Keratinocyte (primary cell): ENCODE data around the gene ST6GAL1. TPM values are rescaled to one million over a fixed set of nuclear protein-coding genes. Genes with fewer than 3 reads are reported as not detected.

ENCODE experiments used
- DNase-seq: peaks from one replicate; pipeline ENCODE4 v3.0.0-alpha.2; 2011; ENCODE audit warnings: low read depth, missing footprints, low spot score
- FAIRE-seq: peaks from 2 replicates; lab custom pipeline; 2011; peaks lifted over from hg19 to GRCh38; lab: Jason Lieb, UNC
- H2AFZ ChIP-seq: 2 replicates; pipeline ENCODE4 v1.6.0; 2012; ENCODE audit warnings: low read length, control low read depth, inconsistent platforms; ENCODE audit not compliant: control insufficient read depth
- H3K27ac ChIP-seq: 2 replicates; pipeline ENCODE4 v1.5.1; 2011; ENCODE audit warnings: low read length; ENCODE audit not compliant: control insufficient read depth, insufficient read depth
- H3K27me3 ChIP-seq: 3 replicates; pipeline ENCODE4 v1.6.0; 2011; ENCODE audit warnings: low read length; ENCODE audit not compliant: control insufficient read depth, insufficient read depth; ENCODE audit errors: extremely low read depth
- H3K36me3 ChIP-seq, 2 experiments: 2 replicates in 1 of 2; 3 replicates in 1 of 2; pipeline ENCODE4 v1.5.1; 2011; ENCODE audit warnings: low read length in 2 of 2, mild to moderate bottlenecking in 1 of 2; ENCODE audit not compliant: control insufficient read depth in 2 of 2, insufficient read depth in 2 of 2; ENCODE audit errors: extremely low read depth in 1 of 2
- H3K4me1 ChIP-seq: 3 replicates; pipeline ENCODE4 v1.5.1; 2011; ENCODE audit warnings: low read length; ENCODE audit not compliant: control insufficient read depth, insufficient read depth; ENCODE audit errors: extremely low read depth
- H3K4me2 ChIP-seq: 3 replicates; pipeline ENCODE4 v1.6.0; 2011; ENCODE audit warnings: low read depth, low read length; ENCODE audit not compliant: control insufficient read depth, insufficient read depth; ENCODE audit errors: extremely low read depth
- H3K4me3 ChIP-seq, 3 experiments: fragments of 200-600 bp in 1 of 3; sonication (generic) in 1 of 3; 2 replicates in 2 of 3; 3 replicates in 1 of 3; pipeline ENCODE4 v1.5.1; 2011 to 2016; ENCODE audit warnings: low read length in 3 of 3, mild to moderate bottlenecking in 3 of 3, control low read depth in 2 of 3, inconsistent platforms in 1 of 3, low read depth in 1 of 3, mixed read lengths in 1 of 3, mixed run types in 1 of 3, moderate library complexity in 1 of 3; ENCODE audit not compliant: control insufficient read depth in 2 of 3, insufficient read depth in 2 of 3; ENCODE audit errors: extremely low read depth in 1 of 3
- H3K79me2 ChIP-seq: 2 replicates; pipeline ENCODE4 v1.6.0; 2012; ENCODE audit warnings: low read length; ENCODE audit not compliant: control insufficient read depth, insufficient read depth
- H3K9ac ChIP-seq: 3 replicates; pipeline ENCODE4 v1.6.0; 2011; ENCODE audit warnings: low read length; ENCODE audit not compliant: control insufficient read depth, insufficient read depth; ENCODE audit errors: extremely low read depth
- H3K9me1 ChIP-seq: 3 replicates; pipeline ENCODE4 v1.6.0; 2011; ENCODE audit warnings: low read length; ENCODE audit not compliant: control insufficient read depth, insufficient read depth; ENCODE audit errors: extremely low read depth
- H3K9me3 ChIP-seq: 2 replicates; pipeline ENCODE4 v1.5.1; 2012; ENCODE audit warnings: low read depth, low read length; ENCODE audit not compliant: control insufficient read depth
- H4K20me1 ChIP-seq: 3 replicates; pipeline ENCODE4 v1.6.0; 2011; ENCODE audit warnings: low read length; ENCODE audit not compliant: control insufficient read depth, insufficient read depth; ENCODE audit errors: extremely low read depth
- EZH2 ChIP-seq: IDR thresholded peaks from one replicate; pipeline ENCODE4 v1.6.1; 2012; ENCODE audit warnings: inconsistent platforms, mild to moderate bottlenecking, low read length, moderate library complexity
- dilution Hi-C: fragments of 300-500 bp; cut with MboI; formaldehyde crosslinking; loops from one replicate; pipeline ENCODE4 v1.7.0; 2020; ENCODE audit warnings: low sequenced_read_pairs; ENCODE audit not compliant: extremely low pct_ligation_motif_present
- polyA plus RNA-seq, 5 experiments: library from polyadenylated mRNA; depleted of rRNA in 3 of 5; stranded (reverse) in 3 of 5; stranded (forward) in 1 of 5; unstranded in 1 of 5; fragments of >200 nt; gene quantifications; 1 replicate in 1 of 5; 2 replicates in 3 of 5; 3 replicates in 1 of 5; pipeline versions ENCODE4 v1.2.1 to v1.2.3, GENCODE V29; 2011 to 2012; ENCODE audit warnings: missing spikeins in 2 of 5, low read depth in 1 of 5, low replicate concordance in 1 of 5
- TF ChIP-seq, protein P1 (sequence below), 3 experiments: IDR thresholded peaks in 1 of 3; conservative IDR thresholded peaks in 1 of 3; optimal IDR thresholded peaks in 1 of 3; 2 replicates in 2 of 3; 3 replicates in 1 of 3; pipeline versions ENCODE3 to v1.5.1; 2011; ENCODE audit warnings: low read length in 3 of 3, mild to moderate bottlenecking in 3 of 3, moderate library complexity in 2 of 3, control low read depth in 1 of 3, inconsistent platforms in 1 of 3; ENCODE audit not compliant: insufficient read depth in 2 of 3; ENCODE audit errors: extremely low read depth in 1 of 3

Gene ST6GAL1
- polyA plus RNA-seq, 1 donor (not counting 4 experiments of a cell fraction or from before 2014, with no cell fraction given) = 7.5 TPM

DNA sequence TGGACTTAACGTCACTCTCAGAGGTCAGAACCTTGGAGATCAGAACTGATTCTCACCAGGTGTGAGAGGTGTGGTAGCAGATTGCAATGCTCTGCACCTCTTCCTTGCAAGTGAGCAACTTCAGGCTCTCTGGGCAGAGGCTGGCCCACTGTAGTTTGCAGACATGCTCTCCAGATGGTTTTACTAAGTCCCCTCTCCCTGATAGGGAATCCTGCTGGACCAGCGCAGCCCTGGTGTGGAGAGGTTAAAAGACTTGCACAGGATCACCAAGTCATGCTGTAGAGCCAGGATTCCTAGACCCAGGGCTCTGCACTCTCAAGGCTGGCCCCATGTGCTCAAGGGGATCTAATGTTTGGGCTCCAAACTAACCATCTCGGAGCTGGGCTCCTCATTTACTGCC is 146.8 kb downstream of the ST6GAL1 start:
- no peaks in the 10 kb centered on the region for H3K27me3 ChIP-seq
- H3K36me3 ChIP-seq = peaks cover 0 to 1% of the 10 kb centered on the region in 2 experiments
- no peaks in the 10 kb centered on the region for H3K4me1 ChIP-seq
- no peak for FAIRE-seq
- H3K79me2 ChIP-seq = no peaks in the 10 kb centered on the region
- dilution Hi-C loops = no loop called here
- no peak for TF ChIP-seq EZH2
- TF ChIP-seq, protein P1, sequence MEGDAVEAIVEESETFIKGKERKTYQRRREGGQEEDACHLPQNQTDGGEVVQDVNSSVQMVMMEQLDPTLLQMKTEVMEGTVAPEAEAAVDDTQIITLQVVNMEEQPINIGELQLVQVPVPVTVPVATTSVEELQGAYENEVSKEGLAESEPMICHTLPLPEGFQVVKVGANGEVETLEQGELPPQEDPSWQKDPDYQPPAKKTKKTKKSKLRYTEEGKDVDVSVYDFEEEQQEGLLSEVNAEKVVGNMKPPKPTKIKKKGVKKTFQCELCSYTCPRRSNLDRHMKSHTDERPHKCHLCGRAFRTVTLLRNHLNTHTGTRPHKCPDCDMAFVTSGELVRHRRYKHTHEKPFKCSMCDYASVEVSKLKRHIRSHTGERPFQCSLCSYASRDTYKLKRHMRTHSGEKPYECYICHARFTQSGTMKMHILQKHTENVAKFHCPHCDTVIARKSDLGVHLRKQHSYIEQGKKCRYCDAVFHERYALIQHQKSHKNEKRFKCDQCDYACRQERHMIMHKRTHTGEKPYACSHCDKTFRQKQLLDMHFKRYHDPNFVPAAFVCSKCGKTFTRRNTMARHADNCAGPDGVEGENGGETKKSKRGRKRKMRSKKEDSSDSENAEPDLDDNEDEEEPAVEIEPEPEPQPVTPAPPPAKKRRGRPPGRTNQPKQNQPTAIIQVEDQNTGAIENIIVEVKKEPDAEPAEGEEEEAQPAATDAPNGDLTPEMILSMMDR (optimal IDR thresholded peaks at IDR 0.05 in 1 of 3, IDR thresholded peaks at IDR 0.05 in 1 of 3, conservative IDR thresholded peaks at IDR 0.05 in 1 of 3; ENCODE audit: extremely low read depth in 1 of 3, insufficient read depth in 2 of 3, low read length in 3 of 3) = no peak
- H3K4me3 ChIP-seq = no peak overlapping the region
- H3K9me3 ChIP-seq = no peaks in the 10 kb centered on the region
- H3K27ac ChIP-seq = no peak overlapping the region
- DNase-seq = no peak
- H3K9me1 ChIP-seq = no peaks in the 10 kb centered on the region
- H3K4me2 ChIP-seq = no peak overlapping the region
- H2AFZ ChIP-seq = no peak overlapping the region
- no peaks in the 10 kb centered on the region for H4K20me1 ChIP-seq
- no peak overlapping the region for H3K9ac ChIP-seq

DNA sequence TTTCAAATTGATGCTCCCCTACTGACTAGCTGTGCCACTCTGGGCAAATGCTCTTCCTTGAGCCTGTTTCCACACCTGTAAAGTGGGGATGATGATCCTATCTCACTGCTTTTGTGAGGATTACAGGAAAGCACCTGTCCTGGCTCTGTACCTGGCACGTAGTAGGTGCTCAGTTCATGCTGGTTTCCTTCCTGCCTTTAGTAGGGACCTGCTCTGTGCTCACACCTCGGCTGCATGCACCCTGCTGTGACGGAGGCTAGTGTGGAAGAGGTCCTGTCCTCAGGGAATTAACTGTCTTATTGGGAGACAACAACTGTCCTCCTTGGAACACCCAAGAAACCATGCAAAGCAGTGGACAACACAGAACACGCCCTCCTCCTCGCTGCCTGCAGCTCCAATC is 147.2 kb downstream of the ST6GAL1 start:
- H3K9me3 ChIP-seq = no peaks in the 10 kb centered on the region
- no peaks in the 10 kb centered on the region for H3K9me1 ChIP-seq
- DNase-seq (no peak), FAIRE-seq (no peak)
- no peak for TF ChIP-seq EZH2
- TF ChIP-seq, protein P1 (optimal IDR thresholded peaks at IDR 0.05 in 1 of 3, IDR thresholded peaks at IDR 0.05 in 1 of 3, conservative IDR thresholded peaks at IDR 0.05 in 1 of 3; ENCODE audit: extremely low read depth in 1 of 3, insufficient read depth in 2 of 3, low read length in 3 of 3) = no peak
- no peak overlapping the region for H3K27ac ChIP-seq
- H3K9ac ChIP-seq = no peak overlapping the region
- no peaks in the 10 kb centered on the region for H3K79me2 ChIP-seq
- H3K4me1 ChIP-seq = no peaks in the 10 kb centered on the region
- no peaks in the 10 kb centered on the region for H3K27me3 ChIP-seq
- no peak overlapping the region for H3K4me3 ChIP-seq
- no peaks in the 10 kb centered on the region for H4K20me1 ChIP-seq
- dilution Hi-C loops = no loop called here
- peaks cover 0 to 1% of the 10 kb centered on the region in 2 experiments for H3K36me3 ChIP-seq
- H2AFZ ChIP-seq = no peak overlapping the region
- H3K4me2 ChIP-seq = no peak overlapping the region
